H9 (cell line): Measurements from ENCODE around the gene RBM19. TPM values are rescaled to one million over a fixed set of nuclear protein-coding genes. Genes with fewer than 3 reads are reported as not detected.

Experiments used
- DNase-seq: peaks from one replicate; pipeline ENCODE4 v3.0.0-alpha.2; 2017
- H2AFZ ChIP-seq: one replicate; pipeline ENCODE4 v1.6.1; 2013; ENCODE audit warnings: mild to moderate bottlenecking, low read length, control low read depth, moderate library complexity
- H2AK5ac ChIP-seq: 2 replicates; pipeline ENCODE4 v1.6.1; 2013; ENCODE audit warnings: low read length, control low read depth, mixed read lengths; ENCODE audit not compliant: insufficient read length
- H2BK120ac ChIP-seq: one replicate; pipeline ENCODE4 v1.6.1; 2013; ENCODE audit warnings: low read depth, mild to moderate bottlenecking, low read length, control low read depth, inconsistent platforms; ENCODE audit not compliant: poor library complexity, severe bottlenecking
- H2BK12ac ChIP-seq: 2 replicates; pipeline ENCODE4 v1.6.1; 2013; ENCODE audit warnings: low read length, control low read depth, mixed read lengths, low read depth; ENCODE audit not compliant: insufficient read length
- H2BK15ac ChIP-seq: 2 replicates; pipeline ENCODE4 v1.6.1; 2013; ENCODE audit warnings: low read depth, low read length, control low read depth
- H2BK20ac ChIP-seq: one replicate; pipeline ENCODE4 v1.6.1; 2013; ENCODE audit warnings: low read depth, mild to moderate bottlenecking, low read length, control low read depth, inconsistent platforms; ENCODE audit not compliant: poor library complexity, severe bottlenecking
- H2BK5ac ChIP-seq: 2 replicates; pipeline ENCODE4 v1.6.1; 2013; ENCODE audit warnings: low read length, control low read depth, mixed read lengths; ENCODE audit not compliant: insufficient read length
- H3K14ac ChIP-seq: 2 replicates; pipeline ENCODE4 v1.6.1; 2013; ENCODE audit warnings: low read length, control low read depth; ENCODE audit not compliant: insufficient read depth
- H3K18ac ChIP-seq: 2 replicates; pipeline ENCODE4 v1.6.1; 2013; ENCODE audit warnings: low read depth, mild to moderate bottlenecking, mixed read lengths, low read length, control low read depth; ENCODE audit not compliant: insufficient read length
- H3K23ac ChIP-seq: 2 replicates; pipeline ENCODE4 v1.6.1; 2013; ENCODE audit warnings: low read length, control low read depth, mixed read lengths, low read depth; ENCODE audit not compliant: insufficient read length
- H3K23me2 ChIP-seq: 2 replicates; pipeline ENCODE4 v1.6.1; 2013; ENCODE audit warnings: low read depth, mild to moderate bottlenecking, mixed read lengths, low read length, control low read depth; ENCODE audit not compliant: insufficient read length, poor library complexity, severe bottlenecking
- H3K27ac ChIP-seq: 2 replicates; pipeline ENCODE4 v1.5.1; 2013; ENCODE audit warnings: low read length, control low read depth, mixed read lengths, low read depth; ENCODE audit not compliant: insufficient read length
- H3K27me3 ChIP-seq: 2 replicates; pipeline ENCODE4 v1.6.1; 2013; ENCODE audit warnings: low read length, control low read depth, inconsistent platforms; ENCODE audit not compliant: insufficient read depth
- H3K4ac ChIP-seq: 2 replicates; pipeline ENCODE4 v1.6.1; 2013; ENCODE audit warnings: low read depth, mild to moderate bottlenecking, control low read depth, inconsistent platforms, low read length, moderate library complexity
- H3K4me1 ChIP-seq: 2 replicates; pipeline ENCODE4 v1.6.1; 2013; ENCODE audit warnings: low read length, control low read depth, inconsistent platforms; ENCODE audit not compliant: insufficient read depth
- H3K4me2 ChIP-seq: 2 replicates; pipeline ENCODE4 v1.6.1; 2013; ENCODE audit warnings: low read length, control low read depth, mixed read lengths; ENCODE audit not compliant: insufficient read length, insufficient read depth
- H3K56ac ChIP-seq: 2 replicates; pipeline ENCODE4 v1.6.1; 2013; ENCODE audit warnings: low read depth, mild to moderate bottlenecking, mixed read lengths, low read length, control low read depth; ENCODE audit not compliant: insufficient read length
- H3K79me1 ChIP-seq: 2 replicates; pipeline ENCODE4 v1.6.1; 2013; ENCODE audit warnings: low read depth, mild to moderate bottlenecking, moderate library complexity, low read length, control low read depth, inconsistent platforms; ENCODE audit not compliant: insufficient read depth, poor library complexity, severe bottlenecking
- H3K79me2 ChIP-seq: 2 replicates; pipeline ENCODE4 v1.6.1; 2013; ENCODE audit warnings: low read length, control low read depth, inconsistent platforms; ENCODE audit not compliant: insufficient read depth
- H3K9ac ChIP-seq: 2 replicates; pipeline ENCODE4 v1.6.1; 2013; ENCODE audit warnings: low read length, control low read depth, mixed read lengths; ENCODE audit not compliant: insufficient read length; ENCODE audit errors: extremely low read depth
- H3K9me3 ChIP-seq: one replicate; pipeline ENCODE4 v1.6.1; 2013; ENCODE audit warnings: low read depth, low read length, inconsistent platforms; ENCODE audit not compliant: control insufficient read depth
- H3T11ph ChIP-seq: one replicate; pipeline ENCODE4 v1.6.1; 2013; ENCODE audit warnings: mild to moderate bottlenecking, low read length, control low read depth, inconsistent platforms
- H4K20me1 ChIP-seq: one replicate; pipeline ENCODE4 v1.6.1; 2013; ENCODE audit not compliant: control insufficient read depth, insufficient read length, insufficient read depth
- H4K5ac ChIP-seq: 2 replicates; pipeline ENCODE4 v1.6.1; 2013; ENCODE audit warnings: low read depth, mild to moderate bottlenecking, mixed read lengths, low read length, control low read depth; ENCODE audit not compliant: insufficient read length
- H4K8ac ChIP-seq: replicated peaks from 2 replicates; pipeline ENCODE4 v1.6.1; 2013; ENCODE audit warnings: low read length, control low read depth, mixed read lengths, low read depth; ENCODE audit not compliant: insufficient read length
- H4K91ac ChIP-seq: 2 replicates; pipeline ENCODE4 v1.6.1; 2013; ENCODE audit warnings: low read depth, mild to moderate bottlenecking, moderate library complexity, mixed read lengths, low read length, control low read depth; ENCODE audit not compliant: insufficient read length
- H3K27ac Mint-ChIP-seq, 3 experiments: 2 replicates in 2 of 3; 3 replicates in 1 of 3; pipeline ENCODE4 v1.8.0; 2020 to 2021; ENCODE audit warnings: mixed read lengths in 3 of 3, mild to moderate bottlenecking in 1 of 3, moderate library complexity in 1 of 3
- H3K27me3 Mint-ChIP-seq: 2 replicates; pipeline ENCODE4 v1.8.0; 2021; ENCODE audit warnings: low read depth, mild to moderate bottlenecking, moderate library complexity, mixed read lengths
- H3K36me3 Mint-ChIP-seq, 3 experiments: 2 replicates in 2 of 3; 3 replicates in 1 of 3; pipeline ENCODE4 v1.8.0; 2020 to 2021; ENCODE audit warnings: low read depth in 3 of 3, mixed read lengths in 3 of 3; ENCODE audit not compliant: insufficient read depth in 1 of 3
- H3K4me1 Mint-ChIP-seq, 2 experiments: 2 replicates each; pipeline ENCODE4 v1.8.0; 2020; ENCODE audit warnings: mixed read lengths in 2 of 2
- H3K4me3 Mint-ChIP-seq, 2 experiments: 2 replicates in 1 of 2; 3 replicates in 1 of 2; pipeline ENCODE4 v1.8.0; 2020 to 2021; ENCODE audit warnings: mild to moderate bottlenecking in 2 of 2, mixed read lengths in 2 of 2, moderate library complexity in 1 of 2
- H3K9me3 Mint-ChIP-seq, 2 experiments: 2 replicates in 1 of 2; 3 replicates in 1 of 2; pipeline ENCODE4 v1.8.0; 2020; ENCODE audit warnings: mild to moderate bottlenecking in 2 of 2, mixed read lengths in 2 of 2, moderate library complexity in 1 of 2
- WGBS: extraction: QIAGEN DNeasy Blood & Tissue Kit; methylation state at CpG from one replicate; pipeline ENCODE4 v1.1.7; 2013; ENCODE audit warnings: missing lambda C conversion rate, low lambda C conversion rate, mixed read lengths; ENCODE audit not compliant: insufficient read length; ENCODE audit errors: extremely low coverage; 5-methylcytosine and 5-hydroxymethylcytosine counted together
- total RNA-seq: library from RNA; stranded (reverse); gene quantifications from 2 replicates; pipeline ENCODE4 v1.2.1, GENCODE V29; 2021
- TF ChIP-seq, protein P1 (sequence below): fragments of 200-600 bp; sonication (generic); conservative IDR thresholded peaks from 3 replicates; pipeline ENCODE4 v1.8.0; 2021; ENCODE audit warnings: antibody characterized with exemption, mild to moderate bottlenecking

RBM19 gene
- total RNA-seq, 1 experiment from 2014 or later = 32.2 TPM

DNA sequence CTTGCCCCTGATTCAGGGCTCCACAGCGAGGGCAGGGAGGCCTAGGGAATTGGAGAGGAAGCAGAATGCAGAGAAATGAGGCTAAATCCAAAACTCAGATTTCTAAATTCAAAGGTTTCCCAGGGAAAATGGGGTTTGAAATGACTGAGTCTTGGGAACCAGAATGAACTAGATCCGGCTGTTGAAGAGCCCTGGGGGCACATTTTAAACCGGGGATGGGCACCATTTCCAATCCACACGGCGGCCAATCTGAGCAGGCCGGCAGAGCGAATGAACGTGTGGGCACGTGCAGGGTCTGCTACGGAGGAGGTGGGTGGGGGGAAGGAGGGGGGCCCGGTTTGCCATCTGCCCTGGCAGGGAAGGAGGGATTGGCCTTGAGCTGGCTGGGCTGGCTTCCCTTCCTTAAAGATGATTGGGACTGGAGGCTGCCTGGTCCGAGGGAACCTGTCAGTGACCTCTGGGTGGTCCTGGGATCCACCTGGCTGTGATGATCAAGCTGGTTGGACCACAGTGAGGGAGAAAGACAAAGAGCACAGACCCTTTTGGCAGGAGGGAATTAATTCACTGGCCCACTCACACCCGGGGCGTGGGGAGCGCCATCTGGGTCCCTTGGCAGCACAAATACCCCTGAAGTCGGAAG lies 161.0 kb downstream of the RBM19 start:
- peaks cover 0 to 2% (median 0%) of the 10 kb centered on the region in 3 experiments; a peak in 2 of 7 replicates for H3K36me3 Mint-ChIP-seq
- Histone ChIP-seq H3K18ac (no peak overlapping the region), H3K9ac (no peak overlapping the region), H2BK12ac (no peak overlapping the region), H2AK5ac (no peak overlapping the region), H3K23ac (no peak overlapping the region), H2BK5ac (no peak overlapping the region), H3K14ac (no peak overlapping the region), H3K56ac (no peak overlapping the region), H3K9me3 (no peaks in the 10 kb centered on the region), H3K27me3 (no peaks in the 10 kb centered on the region), H3T11ph (no peak overlapping the region), H2BK20ac (no peak overlapping the region), H2BK15ac (no peak overlapping the region), H3K4me2 (no peak overlapping the region), H2AFZ (no peak overlapping the region), H4K91ac (no peak overlapping the region), H2BK120ac (no peak overlapping the region), H3K27ac (no peak overlapping the region), H4K5ac (no peak overlapping the region), H3K4me1 (no peaks in the 10 kb centered on the region), H4K20me1 (no peaks in the 10 kb centered on the region), H3K79me2 (no peaks in the 10 kb centered on the region), H3K79me1 (no peaks in the 10 kb centered on the region), H3K4ac (no peak overlapping the region), H4K8ac (no peak overlapping the region), H3K23me2 (no peaks in the 10 kb centered on the region)
- TF ChIP-seq, protein P1, sequence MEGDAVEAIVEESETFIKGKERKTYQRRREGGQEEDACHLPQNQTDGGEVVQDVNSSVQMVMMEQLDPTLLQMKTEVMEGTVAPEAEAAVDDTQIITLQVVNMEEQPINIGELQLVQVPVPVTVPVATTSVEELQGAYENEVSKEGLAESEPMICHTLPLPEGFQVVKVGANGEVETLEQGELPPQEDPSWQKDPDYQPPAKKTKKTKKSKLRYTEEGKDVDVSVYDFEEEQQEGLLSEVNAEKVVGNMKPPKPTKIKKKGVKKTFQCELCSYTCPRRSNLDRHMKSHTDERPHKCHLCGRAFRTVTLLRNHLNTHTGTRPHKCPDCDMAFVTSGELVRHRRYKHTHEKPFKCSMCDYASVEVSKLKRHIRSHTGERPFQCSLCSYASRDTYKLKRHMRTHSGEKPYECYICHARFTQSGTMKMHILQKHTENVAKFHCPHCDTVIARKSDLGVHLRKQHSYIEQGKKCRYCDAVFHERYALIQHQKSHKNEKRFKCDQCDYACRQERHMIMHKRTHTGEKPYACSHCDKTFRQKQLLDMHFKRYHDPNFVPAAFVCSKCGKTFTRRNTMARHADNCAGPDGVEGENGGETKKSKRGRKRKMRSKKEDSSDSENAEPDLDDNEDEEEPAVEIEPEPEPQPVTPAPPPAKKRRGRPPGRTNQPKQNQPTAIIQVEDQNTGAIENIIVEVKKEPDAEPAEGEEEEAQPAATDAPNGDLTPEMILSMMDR = no peak
- H3K9me3 Mint-ChIP-seq = no peaks in the 10 kb centered on the region; a peak in 1 of 5 replicates
- H3K27ac Mint-ChIP-seq = no peak overlapping the region
- WGBS = no CpG with 5 or more reads among the region's 16 CpGs
- no peak for DNase-seq
- H3K4me1 Mint-ChIP-seq = peaks cover 12 to 18% of the 10 kb centered on the region in 2 experiments
- H3K4me3 Mint-ChIP-seq = no peak overlapping the region
- H3K27me3 Mint-ChIP-seq = peaks cover 12% of the 10 kb centered on the region
